Type B pancreatic cell (in vitro differentiated cells): ENCODE data around the gene DNAH11. TPM values are rescaled to one million over a fixed set of nuclear protein-coding genes. Genes with fewer than 3 reads are reported as not detected.

Source experiments
- DNase-seq: peaks from one replicate; pipeline ENCODE4 v3.0.0; 2021; ENCODE audit warnings: mixed read lengths; ENCODE audit not compliant: unreplicated experiment; ENCODE audit errors: extremely low spot score
- H3K27ac Mint-ChIP-seq: 2 replicates; pipeline ENCODE4 v1.8.0; 2021; ENCODE audit warnings: mild to moderate bottlenecking, mixed read lengths
- H3K27me3 Mint-ChIP-seq: 2 replicates; pipeline ENCODE4 v1.8.0; 2021; ENCODE audit warnings: mixed read lengths
- H3K36me3 Mint-ChIP-seq: 2 replicates; pipeline ENCODE4 v1.8.0; 2021; ENCODE audit warnings: mixed read lengths
- H3K4me1 Mint-ChIP-seq: one replicate; pipeline ENCODE4 v1.8.0; 2021; ENCODE audit warnings: mixed read lengths; ENCODE audit not compliant: unreplicated experiment
- H3K4me3 Mint-ChIP-seq: 2 replicates; pipeline ENCODE4 v1.8.0; 2021; ENCODE audit warnings: mild to moderate bottlenecking, mixed read lengths
- H3K9me3 Mint-ChIP-seq: 2 replicates; pipeline ENCODE4 v1.8.0; 2021; ENCODE audit warnings: mixed read lengths
- CTCF ChIP-seq: fragments of 200-600 bp; sonication (generic); conservative IDR thresholded peaks from 2 replicates; pipeline ENCODE4 v1.5.0; 2021; ENCODE audit warnings: antibody characterized with exemption, mild to moderate bottlenecking
- total RNA-seq: library from RNA; stranded (reverse); gene quantifications from 2 replicates; pipeline ENCODE4 v1.2.1, GENCODE V29; 2021; ENCODE audit warnings: low replicate concordance

The DNAH11 gene
- total RNA-seq, 1 donor from 2014 or later, result 3.2 TPM

- Mint-ChIP-seq H3K27me3 (no peaks in the 10 kb centered on the region), H3K36me3 (no peaks in the 10 kb centered on the region), H3K4me1 (no peaks in the 10 kb centered on the region), H3K4me3 (no peak overlapping the region), H3K27ac (no peak overlapping the region), H3K9me3 (no peaks in the 10 kb centered on the region)
- TF ChIP-seq CTCF, result no peak
- DNase-seq, result no peak
These were observed 68.3 kb downstream of the DNAH11 start for GRCh38 chr7:21611129-21611528.

GRCh38 chr7:21616091-21616490 lies 73.3 kb downstream of the DNAH11 start:
- TF ChIP-seq CTCF, result no peak
- H3K36me3 Mint-ChIP-seq, result no peaks in the 10 kb centered on the region
- H3K27ac Mint-ChIP-seq, result no peak overlapping the region
- H3K9me3 Mint-ChIP-seq, result peaks cover 7% of the 10 kb centered on the region
- H3K27me3 Mint-ChIP-seq, result no peaks in the 10 kb centered on the region
- no peak for DNase-seq
- H3K4me3 Mint-ChIP-seq, result no peak overlapping the region
- H3K4me1 Mint-ChIP-seq, result peaks cover 14% of the 10 kb centered on the region

- no peak for TF ChIP-seq CTCF
These were observed 74.1 kb downstream of the DNAH11 start for GRCh38 chr7:21616796-21617436.

GRCh38 chr7:21617513-21617912 lies 74.7 kb downstream of the DNAH11 start:
- no peak for DNase-seq
- H3K27ac Mint-ChIP-seq, result peak overlapping the region; percentile 78
- H3K27me3 Mint-ChIP-seq, result no peaks in the 10 kb centered on the region
- peaks cover 14% of the 10 kb centered on the region for H3K4me1 Mint-ChIP-seq
- no peaks in the 10 kb centered on the region for H3K36me3 Mint-ChIP-seq
- H3K9me3 Mint-ChIP-seq, result peaks cover 7% of the 10 kb centered on the region
- TF ChIP-seq CTCF, result no peak
- peak overlapping the region; percentile 27 for H3K4me3 Mint-ChIP-seq

More at GRCh38 chr7:21616796-21617436, 74.1 kb downstream of the DNAH11 start:
- peaks cover 14% of the 10 kb centered on the region for H3K4me1 Mint-ChIP-seq
- H3K27me3 Mint-ChIP-seq, result no peaks in the 10 kb centered on the region
- peaks cover 7% of the 10 kb centered on the region for H3K9me3 Mint-ChIP-seq
- no peaks in the 10 kb centered on the region for H3K36me3 Mint-ChIP-seq
- DNase-seq, result no peak
- peak overlapping the region; percentile 78 for H3K27ac Mint-ChIP-seq
- peak overlapping the region; percentile 27 for H3K4me3 Mint-ChIP-seq

GRCh38 chr7:21617916-21618390 lies 75.1 kb downstream of the DNAH11 start:
- DNase-seq, result no peak
- H3K36me3 Mint-ChIP-seq, result no peaks in the 10 kb centered on the region
- H3K4me1 Mint-ChIP-seq, result peaks cover 14% of the 10 kb centered on the region
- no peak for TF ChIP-seq CTCF
- peak overlapping the region; percentile 64 for H3K27ac Mint-ChIP-seq
- no peaks in the 10 kb centered on the region for H3K27me3 Mint-ChIP-seq
- peaks cover 7% of the 10 kb centered on the region for H3K9me3 Mint-ChIP-seq
- no peak overlapping the region for H3K4me3 Mint-ChIP-seq
